Choroid plexus epithelial cell (primary cell): ENCODE measurements around the gene ATF7.
A peak's percentile ranks its signal among the peaks of the same experiment; 100 is the strongest.

ENCODE experiments used
- DNase-seq: peaks from one replicate; pipeline ENCODE4 v3.0.0-alpha.2; 2010; ENCODE audit warnings: low read depth
- H3K4me3 ChIP-seq: 2 replicates; pipeline ENCODE4 v1.5.1; 2011; ENCODE audit warnings: low read depth, mild to moderate bottlenecking, control low read depth, low read length, moderate library complexity
- TF ChIP-seq, protein P1 (sequence below): conservative IDR thresholded peaks from 2 replicates; pipeline ENCODE4 v1.5.1; 2011; ENCODE audit warnings: low read depth, mild to moderate bottlenecking, control low read depth, inconsistent platforms, low read length, moderate library complexity

ATF7 gene

DNA sequence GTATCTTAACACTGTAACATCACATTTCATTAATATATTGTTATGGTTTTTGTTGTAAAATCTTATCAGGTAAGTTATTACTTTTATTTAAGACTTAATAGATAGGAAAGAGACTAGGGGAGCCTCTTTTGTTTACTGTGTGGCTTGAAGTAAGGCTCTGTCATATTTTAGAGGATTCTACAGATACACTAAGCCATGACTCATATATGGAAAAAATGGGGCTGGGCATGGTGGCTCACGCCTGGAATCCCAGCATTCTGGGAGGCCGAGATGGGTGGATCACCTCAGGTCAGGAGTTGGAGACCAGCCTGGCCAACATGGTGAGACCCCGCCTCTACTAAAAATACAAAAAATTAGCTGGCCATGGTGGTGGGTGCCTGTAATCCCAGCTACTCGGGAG is 95.3 kb downstream of the ATF7 start:
- no peak overlapping the region for H3K4me3 ChIP-seq
- DNase-seq = peak; percentile 37
- TF ChIP-seq, protein P1, sequence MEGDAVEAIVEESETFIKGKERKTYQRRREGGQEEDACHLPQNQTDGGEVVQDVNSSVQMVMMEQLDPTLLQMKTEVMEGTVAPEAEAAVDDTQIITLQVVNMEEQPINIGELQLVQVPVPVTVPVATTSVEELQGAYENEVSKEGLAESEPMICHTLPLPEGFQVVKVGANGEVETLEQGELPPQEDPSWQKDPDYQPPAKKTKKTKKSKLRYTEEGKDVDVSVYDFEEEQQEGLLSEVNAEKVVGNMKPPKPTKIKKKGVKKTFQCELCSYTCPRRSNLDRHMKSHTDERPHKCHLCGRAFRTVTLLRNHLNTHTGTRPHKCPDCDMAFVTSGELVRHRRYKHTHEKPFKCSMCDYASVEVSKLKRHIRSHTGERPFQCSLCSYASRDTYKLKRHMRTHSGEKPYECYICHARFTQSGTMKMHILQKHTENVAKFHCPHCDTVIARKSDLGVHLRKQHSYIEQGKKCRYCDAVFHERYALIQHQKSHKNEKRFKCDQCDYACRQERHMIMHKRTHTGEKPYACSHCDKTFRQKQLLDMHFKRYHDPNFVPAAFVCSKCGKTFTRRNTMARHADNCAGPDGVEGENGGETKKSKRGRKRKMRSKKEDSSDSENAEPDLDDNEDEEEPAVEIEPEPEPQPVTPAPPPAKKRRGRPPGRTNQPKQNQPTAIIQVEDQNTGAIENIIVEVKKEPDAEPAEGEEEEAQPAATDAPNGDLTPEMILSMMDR = no peak

DNA sequence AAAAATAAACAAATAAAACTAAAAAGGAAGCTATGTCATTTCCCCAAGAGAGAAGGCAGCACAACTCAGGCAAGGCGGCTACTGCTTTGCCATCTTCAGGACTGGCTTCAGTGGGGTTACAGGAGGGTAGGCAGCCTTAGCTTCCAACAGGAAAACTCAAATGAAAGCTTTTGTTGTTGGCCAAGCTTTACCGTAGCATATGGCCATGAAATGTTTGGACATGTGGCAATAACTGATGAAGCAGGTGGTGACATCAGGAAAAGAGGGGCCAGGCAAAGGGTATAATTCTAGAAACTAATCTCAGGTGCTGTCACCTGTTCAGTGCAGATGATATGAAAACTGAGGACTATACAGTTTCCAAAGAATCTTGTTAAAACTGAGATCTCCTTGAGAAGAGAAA is 96.1 kb downstream of the ATF7 start:
- no peak for DNase-seq
- TF ChIP-seq, protein P1 = no peak
- H3K4me3 ChIP-seq = no peak overlapping the region

DNA sequence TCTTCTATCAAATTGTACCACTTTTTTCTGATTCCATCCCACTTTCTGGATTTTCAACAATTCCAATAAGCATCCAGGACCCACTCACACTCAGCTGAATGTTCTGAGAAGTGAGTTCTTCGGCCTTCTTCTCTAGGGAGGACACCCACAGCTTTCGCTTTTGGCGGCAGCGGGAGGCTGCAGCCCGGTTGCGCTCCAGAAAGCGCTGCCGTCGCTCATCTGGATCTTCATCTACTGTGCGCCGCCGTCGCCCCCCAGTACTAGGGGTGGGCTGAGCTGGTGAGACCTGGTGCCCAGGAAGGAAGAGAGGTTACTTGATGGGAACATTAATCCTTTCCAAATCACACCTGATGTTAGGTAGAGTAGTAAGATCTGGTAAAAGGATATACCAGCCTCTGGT is 101.7 kb downstream of the ATF7 start:
- TF ChIP-seq, protein P1 = no peak

DNA sequence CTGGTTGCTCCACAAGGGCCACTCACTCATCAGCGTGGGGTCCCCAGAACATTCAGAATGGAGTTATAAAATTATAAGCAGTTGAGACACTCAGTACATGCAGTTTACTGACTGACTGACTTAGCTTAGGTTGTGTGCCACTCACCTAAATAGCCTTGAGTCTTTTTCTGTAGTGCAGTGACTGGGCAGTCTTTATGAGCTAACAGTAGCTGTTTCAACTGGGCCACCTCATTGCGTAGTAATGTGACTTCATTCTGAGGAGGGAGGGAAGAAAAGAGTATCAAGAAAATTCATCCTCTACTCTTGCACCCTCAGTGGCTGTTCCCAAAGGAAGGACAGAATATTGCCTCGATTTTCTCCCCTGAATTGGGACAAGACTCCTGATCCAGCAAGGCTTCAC is 103.1 kb downstream of the ATF7 start:
- TF ChIP-seq, protein P1 = no peak
- no peak for DNase-seq
- H3K4me3 ChIP-seq = no peak overlapping the region

More for the DNA sequence above, 101.7 kb downstream of the ATF7 start:
- H3K4me3 ChIP-seq = no peak overlapping the region
- no peak for DNase-seq

DNA sequence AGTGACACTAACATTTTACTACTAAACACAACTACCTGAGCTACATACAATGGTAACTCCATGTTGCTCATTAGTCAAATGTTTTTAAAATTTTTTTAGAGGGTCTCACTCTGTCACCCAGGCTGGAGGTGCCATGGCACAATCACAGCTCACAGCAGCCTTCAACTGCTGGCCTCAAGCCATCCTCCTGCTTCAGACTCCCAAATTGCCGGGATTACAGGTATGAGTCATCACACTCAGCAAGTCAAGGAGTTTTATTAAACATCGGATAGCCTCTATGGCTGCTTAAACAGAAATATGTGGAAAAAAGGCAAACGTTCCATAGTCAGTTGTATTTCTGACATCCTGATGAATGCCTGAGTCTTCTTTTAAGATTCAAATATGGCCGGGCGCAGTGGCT is 107.8 kb downstream of the ATF7 start:
- TF ChIP-seq, protein P1 = no peak
- H3K4me3 ChIP-seq = no peak overlapping the region
- DNase-seq = no peak

DNA sequence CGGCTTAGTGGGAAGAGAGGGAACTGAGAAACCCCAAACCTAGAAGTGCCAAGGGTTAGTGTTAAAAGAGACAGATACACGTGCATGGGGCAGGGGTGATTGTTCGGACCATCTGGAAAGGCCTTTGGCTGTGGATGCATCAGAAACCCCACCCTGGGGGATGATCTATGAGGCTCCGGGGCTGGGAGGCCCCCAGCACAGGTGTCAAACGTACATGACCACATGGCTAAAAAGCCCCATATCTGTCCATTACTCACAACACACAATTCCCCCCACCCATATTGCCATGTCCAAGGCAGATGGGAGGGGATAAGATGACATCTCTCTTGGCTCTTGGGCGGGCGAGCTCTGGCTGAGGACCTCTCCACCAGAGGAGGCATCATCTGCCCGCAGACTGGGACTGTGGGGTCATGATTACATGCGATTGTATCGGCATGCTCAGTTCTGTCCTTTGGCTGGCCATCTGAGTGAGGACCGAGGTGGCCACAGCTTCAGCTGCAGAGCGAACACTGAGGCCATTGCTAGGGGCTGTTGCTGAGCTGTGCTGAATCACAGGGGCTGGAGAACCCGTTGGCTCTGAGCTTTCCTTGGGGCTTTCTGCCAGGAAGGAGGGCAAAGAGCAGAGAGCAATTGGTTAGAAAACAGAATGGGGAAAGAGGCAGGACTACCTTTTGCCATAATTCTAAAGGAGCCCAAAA is 109.3 kb downstream of the ATF7 start:
- H3K4me3 ChIP-seq = no peak overlapping the region
- no peak for DNase-seq
- TF ChIP-seq, protein P1 = no peak

DNA sequence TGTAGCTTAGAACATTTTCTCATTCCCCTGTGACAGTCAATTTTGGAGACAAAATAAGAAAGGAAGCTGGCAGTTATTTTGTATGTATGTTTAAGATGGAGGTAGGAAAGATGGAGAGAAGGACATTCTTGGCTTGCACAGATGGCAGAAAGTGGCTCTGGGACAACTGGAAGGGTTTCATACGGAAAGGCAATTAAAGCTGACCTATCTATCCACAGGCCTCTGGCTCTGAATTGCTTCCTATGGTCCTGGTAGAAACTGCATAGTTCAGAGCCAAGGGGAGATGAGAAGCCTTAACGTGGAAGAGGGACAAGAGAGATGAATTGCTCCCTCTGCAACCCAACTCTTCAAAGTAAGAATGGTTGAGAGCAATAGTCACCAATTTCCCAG is 110.9 kb downstream of the ATF7 start:
- no peak for DNase-seq
- TF ChIP-seq, protein P1 = no peak
- no peak overlapping the region for H3K4me3 ChIP-seq
